ENCODE data around the gene GLI3.

GRCh38 chr7:42193471-42194129, 43.4 kb downstream of the GLI3 start:
- TF ChIP-seq CTCF (conservative IDR thresholded peaks at IDR 0.05 in 1 of 2, IDR thresholded peaks at IDR 0.05 in 1 of 2; ENCODE audit: low read depth in 1 of 2, low read length in 2 of 2) (no peak), EZH2 (IDR thresholded peaks at IDR 0.05; ENCODE audit: low read length, missing control alignments) (no peak)

Data from fibroblast of lung (primary cell).